Osteoblast (primary cell): ENCODE data around the gene BSND. TPM values are rescaled to one million over a fixed set of nuclear protein-coding genes. Genes with fewer than 3 reads are reported as not detected.

Experiments
- DNase-seq: peaks from one replicate; pipeline ENCODE4 v3.0.0; 2011; ENCODE audit warnings: low spot score, mixed read lengths; ENCODE audit not compliant: insufficient read length; ENCODE audit errors: missing footprints
- H2AFZ ChIP-seq: 2 replicates; pipeline ENCODE4 v1.6.0; 2011; ENCODE audit warnings: mild to moderate bottlenecking, low read length
- H3K27ac ChIP-seq: 2 replicates; pipeline ENCODE4 v1.5.1; 2011; ENCODE audit warnings: mild to moderate bottlenecking, low read depth, low read length, moderate library complexity
- H3K27me3 ChIP-seq: 2 replicates; pipeline ENCODE4 v1.6.0; 2012; ENCODE audit warnings: mild to moderate bottlenecking, control low read depth, inconsistent platforms, low read length, moderate library complexity; ENCODE audit not compliant: insufficient read depth
- H3K36me3 ChIP-seq: 2 replicates; pipeline ENCODE4 v1.5.1; 2011; ENCODE audit warnings: mild to moderate bottlenecking, low read length, control low read depth, moderate library complexity; ENCODE audit not compliant: insufficient read depth
- H3K4me1 ChIP-seq: 2 replicates; pipeline ENCODE4 v1.5.1; 2011; ENCODE audit warnings: mild to moderate bottlenecking, low read length, control low read depth, moderate library complexity; ENCODE audit not compliant: insufficient read depth
- H3K4me2 ChIP-seq: 2 replicates; pipeline ENCODE4 v1.6.0; 2011; ENCODE audit warnings: mild to moderate bottlenecking, low read length; ENCODE audit not compliant: insufficient read depth
- H3K4me3 ChIP-seq: fragments of 200-600 bp; sonication (generic); 3 replicates; pipeline ENCODE4 v1.5.1; 2012; ENCODE audit warnings: mild to moderate bottlenecking, low read length, inconsistent platforms; ENCODE audit not compliant: insufficient read depth
- H3K79me2 ChIP-seq: 2 replicates; pipeline ENCODE4 v1.6.0; 2012; ENCODE audit warnings: mild to moderate bottlenecking, low read length, control low read depth, inconsistent platforms; ENCODE audit not compliant: insufficient read depth
- H3K9me3 ChIP-seq: 2 replicates; pipeline ENCODE4 v1.5.1; 2011; ENCODE audit warnings: low read depth, low read length, control low read depth
- H4K20me1 ChIP-seq: 2 replicates; pipeline ENCODE4 v1.6.0; 2012; ENCODE audit warnings: mild to moderate bottlenecking, low read length, control low read depth; ENCODE audit not compliant: insufficient read depth
- CTCF ChIP-seq: IDR thresholded peaks from 2 replicates; pipeline ENCODE4 v1.5.1; 2011; ENCODE audit warnings: mild to moderate bottlenecking, low read depth, low read length, moderate library complexity; ENCODE audit errors: extremely low read depth
- total RNA-seq: library from RNA; depleted of rRNA; stranded (reverse); fragments of >200 nt; gene quantifications from 2 replicates; pipeline ENCODE4 v1.2.3, GENCODE V29; 2012

BSND gene
- total RNA-seq, 1 donor: not detected

GRCh38 chr1:54986533-54986932 is 12.2 kb upstream of the BSND start:
- H3K4me1 ChIP-seq: no peaks in the 10 kb centered on the region
- no peaks in the 10 kb centered on the region for H3K9me3 ChIP-seq

GRCh38 chr1:54987427-54987826 is 11.3 kb upstream of the BSND start:
- Histone ChIP-seq H3K36me3 (no peaks in the 10 kb centered on the region), H3K4me3 (no peak overlapping the region), H3K27me3 (peaks cover 17% of the 10 kb centered on the region), H3K4me2 (no peak overlapping the region), H3K27ac (no peak overlapping the region), H4K20me1 (no peaks in the 10 kb centered on the region), H2AFZ (no peak overlapping the region), H3K4me1 (no peaks in the 10 kb centered on the region), H3K9me3 (no peaks in the 10 kb centered on the region), H3K79me2 (no peaks in the 10 kb centered on the region)
- DNase-seq: no peak
- TF ChIP-seq CTCF: no peak

More at GRCh38 chr1:54986533-54986932, 12.2 kb upstream of the BSND start:
- no peak for TF ChIP-seq CTCF
- Histone ChIP-seq H3K27ac (no peak overlapping the region), H3K27me3 (peaks cover 26% of the 10 kb centered on the region), H3K79me2 (no peaks in the 10 kb centered on the region), H2AFZ (no peak overlapping the region), H3K4me2 (no peak overlapping the region), H4K20me1 (no peaks in the 10 kb centered on the region), H3K36me3 (no peaks in the 10 kb centered on the region), H3K4me3 (no peak overlapping the region)
- DNase-seq: peak; percentile 26

GRCh38 chr1:54987919-54988705 is 10.6 kb upstream of the BSND start:
- Histone ChIP-seq H3K79me2 (no peaks in the 10 kb centered on the region), H3K27ac (no peak overlapping the region), H3K4me1 (no peaks in the 10 kb centered on the region), H3K27me3 (peaks cover 16% of the 10 kb centered on the region), H2AFZ (no peak overlapping the region), H3K9me3 (no peaks in the 10 kb centered on the region), H3K4me2 (no peak overlapping the region), H3K36me3 (no peaks in the 10 kb centered on the region), H4K20me1 (no peaks in the 10 kb centered on the region), H3K4me3 (no peak overlapping the region)
- peak; percentile 91 for DNase-seq
- no peak for TF ChIP-seq CTCF

- H3K27ac ChIP-seq: no peak overlapping the region
- no peaks in the 10 kb centered on the region for H4K20me1 ChIP-seq
- H3K4me2 ChIP-seq: no peak overlapping the region
- no peaks in the 10 kb centered on the region for H3K4me1 ChIP-seq
- no peak overlapping the region for H3K4me3 ChIP-seq
- TF ChIP-seq CTCF: no peak
- peak; percentile 39 for DNase-seq
- H3K79me2 ChIP-seq: no peaks in the 10 kb centered on the region
- no peak overlapping the region for H2AFZ ChIP-seq
- H3K9me3 ChIP-seq: no peaks in the 10 kb centered on the region
- no peaks in the 10 kb centered on the region for H3K36me3 ChIP-seq
- peaks cover 9% of the 10 kb centered on the region for H3K27me3 ChIP-seq
These were observed 9.8 kb upstream of the BSND start for GRCh38 chr1:54988975-54989374.
